Renal pelvis (tissue), 12 donors: Measurements from ENCODE around the gene ARHGEF25. TPM values are rescaled to one million over a fixed set of nuclear protein-coding genes. Genes with fewer than 3 reads are reported as not detected.
"Not testable (repeated sequence)": the region's sequence is repeated elsewhere in the genome, so short reads cannot be mapped to it uniquely, and the experiment has no call there.

Source experiments
- DNase-seq: peaks from one replicate; pipeline ENCODE4 v3.0.0-alpha.2; 2013
- long read RNA-seq, 16 experiments: transcript quantifications; one replicate each; lab custom pipeline, GENCODE V29; 2026
- polyA plus RNA-seq, 3 donors: library from polyadenylated mRNA; unstranded; fragments of 120-200 nt; gene quantifications; one replicate each; pipeline ENCODE4 v1.2.1, GENCODE V29; 2013; ENCODE audit not compliant: insufficient read length in 3 of 3

Gene ARHGEF25
- polyA plus RNA-seq = 10 to 100 TPM; 24.9 to 33.9 (median 33.4) TPM
- long read RNA-seq, donor 1, partial matches to known transcripts = 0 of 3 reads
- long read RNA-seq, donor 1, other reads (novel, unspliced or antisense) = 0 of 3 reads
- long read RNA-seq, donor 2, partial matches to known transcripts = 0 of 1 reads
- long read RNA-seq, donor 2, other reads (novel, unspliced or antisense) = 0 of 1 reads
- long read RNA-seq, donor 3, partial matches to known transcripts = 12 of 12 reads
- long read RNA-seq, donor 3, other reads (novel, unspliced or antisense) = 0 of 12 reads
- long read RNA-seq, donor 4, partial matches to known transcripts = 0 of 2 reads
- long read RNA-seq, donor 4, other reads (novel, unspliced or antisense) = 0 of 2 reads
- long read RNA-seq, donor 5 = 0 reads
- long read RNA-seq, donor 6, partial matches to known transcripts = 5 of 6 reads
- long read RNA-seq, donor 6, other reads (novel, unspliced or antisense) = 0 of 6 reads
- long read RNA-seq, donor 7, partial matches to known transcripts = 0 of 3 reads
- long read RNA-seq, donor 7, other reads (novel, unspliced or antisense) = 0 of 3 reads
- long read RNA-seq, donor 8, partial matches to known transcripts = 15 of 17 reads
- long read RNA-seq, donor 8, other reads (novel, unspliced or antisense) = 0 of 17 reads
- long read RNA-seq, donor 9, partial matches to known transcripts = 15 of 19 reads
- long read RNA-seq, donor 9, other reads (novel, unspliced or antisense) = 0 of 19 reads
- long read RNA-seq, donor 10, partial matches to known transcripts = 7 of 11 reads
- long read RNA-seq, donor 10, other reads (novel, unspliced or antisense) = 0 of 11 reads
- long read RNA-seq, donor 11, partial matches to known transcripts = 0 of 2 reads
- long read RNA-seq, donor 11, other reads (novel, unspliced or antisense) = 0 of 2 reads
- long read RNA-seq, donor 12, partial matches to known transcripts = 0 of 1 reads
- long read RNA-seq, donor 12, other reads (novel, unspliced or antisense) = 0 of 1 reads
- long read RNA-seq, donor 13, partial matches to known transcripts = 11 of 13 reads
- long read RNA-seq, donor 13, other reads (novel, unspliced or antisense) = 0 of 13 reads
- long read RNA-seq, donor 14 = 0 reads
- long read RNA-seq, donor 15, partial matches to known transcripts = 15 of 17 reads
- long read RNA-seq, donor 15, other reads (novel, unspliced or antisense) = 0 of 17 reads
- long read RNA-seq, donor 16, partial matches to known transcripts = 5 of 8 reads
- long read RNA-seq, donor 16, other reads (novel, unspliced or antisense) = 0 of 8 reads

- no peak for DNase-seq
Measured at GRCh38 chr12:57611108-57611826, at the start of gene ARHGEF25. Gene ARHGEF25 (plus strand): TSS chr12:57611435. CDS start chr12:57611895, 460 bp downstream.

GRCh38 chr12:57563358-57563757, 47.9 kb upstream of the ARHGEF25 start:
- DNase-seq = no peak

GRCh38 chr12:57564178-57564740, 47.0 kb upstream of the ARHGEF25 start:
- DNase-seq = no peak

GRCh38 chr12:57568838-57569237, 42.4 kb upstream of the ARHGEF25 start:
- DNase-seq = no peak

- DNase-seq = no peak
Measured at GRCh38 chr12:57569858-57570257, 41.4 kb upstream of the ARHGEF25 start.

- DNase-seq = not testable (repeated sequence)
Measured at GRCh38 chr12:57570438-57570837, 40.8 kb upstream of the ARHGEF25 start.

GRCh38 chr12:57571926-57572762, 39.1 kb upstream of the ARHGEF25 start:
- no peak for DNase-seq

- no peak for DNase-seq
Measured at GRCh38 chr12:57574795-57575194, 36.4 kb upstream of the ARHGEF25 start.

GRCh38 chr12:57575771-57576612, 35.2 kb upstream of the ARHGEF25 start:
- no peak for DNase-seq

- DNase-seq = no peak
Measured at GRCh38 chr12:57576613-57577160, 34.5 kb upstream of the ARHGEF25 start.

GRCh38 chr12:57577981-57578758, 33.1 kb upstream of the ARHGEF25 start:
- no peak for DNase-seq

GRCh38 chr12:57579011-57579410, 32.2 kb upstream of the ARHGEF25 start:
- DNase-seq = no peak

GRCh38 chr12:57579677-57580465, 31.4 kb upstream of the ARHGEF25 start:
- no peak for DNase-seq

- no peak for DNase-seq
Measured at GRCh38 chr12:57580466-57580795, 30.8 kb upstream of the ARHGEF25 start.

- no peak for DNase-seq
Measured at GRCh38 chr12:57581802-57582201, 29.4 kb upstream of the ARHGEF25 start.

- no peak for DNase-seq
Measured at GRCh38 chr12:57582440-57582839, 28.8 kb upstream of the ARHGEF25 start.
